GM03348 (cell line): ENCODE measurements around the gene NLGN2.
A peak's percentile ranks its signal among the peaks of the same experiment; 100 is the strongest.

Source experiments
- DNase-seq: peaks from one replicate; pipeline ENCODE4 v3.0.0; 2012; ENCODE audit warnings: low spot score

The NLGN2 gene

DNA sequence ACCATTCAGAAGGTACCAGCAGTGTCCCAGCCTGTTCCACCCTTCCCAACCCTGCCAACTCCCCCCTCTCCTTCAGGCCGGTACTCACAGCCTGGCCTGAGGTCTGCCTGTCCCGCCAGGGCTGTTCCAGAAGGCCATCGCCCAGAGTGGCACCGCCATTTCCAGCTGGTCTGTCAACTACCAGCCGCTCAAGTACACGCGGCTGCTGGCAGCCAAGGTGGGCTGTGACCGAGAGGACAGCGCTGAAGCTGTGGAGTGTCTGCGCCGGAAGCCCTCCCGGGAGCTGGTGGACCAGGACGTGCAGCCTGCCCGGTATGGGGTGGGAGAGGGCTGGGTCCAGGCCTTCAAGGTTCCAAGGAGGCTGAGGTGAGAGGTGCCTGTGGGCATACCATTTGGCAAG is 7.2 kb downstream of the NLGN2 start:
- DNase-seq = no peak

- no peak for DNase-seq
Observed at GRCh38 chr17:7415784-7416183, 8.1 kb downstream of the NLGN2 start.

GRCh38 chr17:7416323-7416722 is 8.7 kb downstream of the NLGN2 start:
- DNase-seq = no peak

DNA sequence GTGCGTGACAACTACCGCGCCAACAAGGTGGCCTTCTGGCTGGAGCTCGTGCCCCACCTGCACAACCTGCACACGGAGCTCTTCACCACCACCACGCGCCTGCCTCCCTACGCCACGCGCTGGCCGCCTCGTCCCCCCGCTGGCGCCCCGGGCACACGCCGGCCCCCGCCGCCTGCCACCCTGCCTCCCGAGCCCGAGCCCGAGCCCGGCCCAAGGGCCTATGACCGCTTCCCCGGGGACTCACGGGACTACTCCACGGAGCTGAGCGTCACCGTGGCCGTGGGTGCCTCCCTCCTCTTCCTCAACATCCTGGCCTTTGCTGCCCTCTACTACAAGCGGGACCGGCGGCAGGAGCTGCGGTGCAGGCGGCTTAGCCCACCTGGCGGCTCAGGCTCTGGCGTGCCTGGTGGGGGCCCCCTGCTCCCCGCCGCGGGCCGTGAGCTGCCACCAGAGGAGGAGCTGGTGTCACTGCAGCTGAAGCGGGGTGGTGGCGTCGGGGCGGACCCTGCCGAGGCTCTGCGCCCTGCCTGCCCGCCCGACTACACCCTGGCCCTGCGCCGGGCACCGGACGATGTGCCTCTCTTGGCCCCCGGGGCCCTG is 9.5 kb downstream of the NLGN2 start:
- no peak for DNase-seq

DNA sequence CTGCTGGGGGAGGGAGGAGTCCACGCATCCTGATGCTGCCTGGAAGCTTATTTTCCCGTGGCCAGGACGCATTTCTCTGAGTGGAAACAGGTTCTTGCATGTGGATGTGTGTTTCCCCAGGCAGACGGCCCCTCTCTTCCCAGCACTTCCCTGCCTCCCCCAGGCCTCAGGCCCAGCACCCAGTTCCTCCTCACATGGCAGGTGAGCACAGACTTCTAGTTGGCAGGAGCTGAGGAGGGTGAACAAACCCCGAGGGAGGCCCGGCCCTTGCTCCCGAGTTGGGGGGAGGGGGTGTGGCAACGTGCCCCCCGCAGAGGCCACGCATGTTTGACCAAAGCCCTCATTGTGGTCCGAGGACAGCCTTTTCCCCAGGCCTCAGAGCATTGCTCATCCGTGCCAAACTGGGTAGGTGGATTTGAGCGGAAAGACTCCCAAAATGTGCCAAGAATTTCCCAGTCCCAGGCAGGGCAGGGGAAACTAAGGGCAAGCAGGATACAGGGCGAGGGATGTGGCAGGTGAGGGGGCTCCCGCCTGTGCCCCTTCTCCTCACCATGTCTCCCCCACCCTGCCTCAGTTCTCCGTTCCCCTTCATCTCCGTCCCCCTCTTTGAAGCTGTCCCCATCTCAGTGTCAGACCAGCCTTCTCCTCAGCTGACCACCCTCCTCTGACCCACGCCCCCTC is 11.0 kb downstream of the NLGN2 start:
- DNase-seq = no peak

DNA sequence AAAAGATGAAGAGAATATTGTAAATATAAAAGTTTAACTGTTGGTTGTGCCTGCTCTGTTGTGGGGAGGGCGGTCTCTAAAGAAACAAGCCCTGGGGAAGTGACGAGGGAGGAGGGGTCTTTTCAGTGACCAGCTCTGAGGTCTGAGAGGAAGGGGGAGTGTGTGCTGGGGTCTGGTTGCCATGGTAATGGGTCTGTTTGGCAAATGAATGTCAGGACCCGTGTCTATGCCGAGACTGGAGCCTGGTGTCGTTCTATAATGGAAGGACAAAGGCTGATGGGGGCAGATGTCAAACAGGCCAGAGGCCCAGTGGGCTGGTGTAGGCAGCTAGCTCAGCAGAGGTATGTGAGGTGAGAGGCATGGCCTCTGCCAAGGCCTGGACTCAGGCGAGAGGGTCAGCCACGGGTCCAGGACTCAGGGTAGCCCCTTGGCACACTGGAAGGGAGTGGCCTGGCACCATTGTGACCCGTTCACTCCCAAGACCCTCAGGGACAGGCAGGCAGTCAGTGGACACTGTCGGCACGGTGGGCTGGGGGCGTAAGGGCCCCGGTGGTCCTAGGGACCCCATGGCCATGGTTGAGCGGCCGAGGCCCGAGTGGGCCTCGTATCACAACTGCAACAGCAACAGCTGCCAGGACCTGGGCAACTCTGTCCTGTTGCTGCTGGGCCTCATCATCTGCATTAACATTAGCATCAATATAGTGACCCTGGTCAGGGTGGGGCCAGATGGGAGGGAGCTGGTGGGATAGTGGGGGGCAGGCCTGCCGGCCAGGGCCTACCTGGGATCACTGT is 12.4 kb downstream of the NLGN2 start, which contains the start of gene SPEM1:
Gene SPEM1 (plus strand): TSS at position 506 of the 792 bp plus-strand sequence. CDS start 61 bp downstream, at position 567.
- no peak for DNase-seq

GRCh38 chr17:7421186-7421585 is 13.5 kb downstream of the NLGN2 start:
- DNase-seq = no peak

DNA sequence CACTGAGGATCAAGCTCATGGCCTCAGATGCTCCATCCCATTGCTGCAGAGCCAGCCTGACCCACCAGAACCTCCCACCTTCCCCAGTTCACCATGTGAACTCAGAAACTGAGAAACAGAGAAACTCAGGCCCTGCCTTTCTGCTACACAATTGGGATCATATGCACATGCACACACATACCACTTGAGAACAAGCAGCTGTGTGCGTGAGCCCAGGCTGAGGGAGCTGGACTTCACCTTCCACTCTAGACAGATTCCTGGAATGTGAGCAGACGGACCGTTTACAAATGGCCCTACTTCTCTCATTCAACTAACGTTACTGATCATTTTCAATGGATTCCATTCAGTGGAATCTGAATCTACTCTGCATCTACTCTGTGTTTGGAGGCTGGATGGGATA is 16.0 kb downstream of the NLGN2 start:
- no peak for DNase-seq

GRCh38 chr17:7425316-7425715 is 17.7 kb downstream of the NLGN2 start, which contains the start of gene SPEM2:
Gene SPEM2, plus strand, starts transcription at chr17:7425616. Its CDS starts 73 bp downstream, at chr17:7425689.
- DNase-seq = no peak

DNA sequence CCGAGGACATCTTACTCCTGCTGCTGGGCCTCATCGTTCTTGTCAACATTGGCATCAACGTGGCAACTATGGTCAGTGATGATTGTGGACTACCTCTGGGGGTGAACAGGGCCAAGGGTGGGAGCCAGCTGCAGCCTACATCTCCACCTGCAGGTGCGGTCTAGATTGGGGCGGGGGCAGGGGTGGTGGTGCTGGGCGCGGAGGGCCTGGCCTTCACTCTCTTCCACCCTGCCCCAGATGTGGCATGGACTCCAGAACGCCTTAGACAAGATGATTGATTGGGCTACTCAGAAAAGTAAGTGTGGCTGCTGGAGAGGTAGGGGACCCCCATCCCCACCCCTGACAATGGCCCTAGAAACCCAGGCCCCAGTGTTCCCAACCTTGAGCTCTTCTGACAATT is 18.1 kb downstream of the NLGN2 start:
- DNase-seq = no peak

GRCh38 chr17:7426203-7426863 is 18.7 kb downstream of the NLGN2 start:
- no peak for DNase-seq

- no peak for DNase-seq
Observed at GRCh38 chr17:7426896-7427489, 19.3 kb downstream of the NLGN2 start.

GRCh38 chr17:7427549-7427948 is 19.9 kb downstream of the NLGN2 start:
- no peak for DNase-seq

DNA sequence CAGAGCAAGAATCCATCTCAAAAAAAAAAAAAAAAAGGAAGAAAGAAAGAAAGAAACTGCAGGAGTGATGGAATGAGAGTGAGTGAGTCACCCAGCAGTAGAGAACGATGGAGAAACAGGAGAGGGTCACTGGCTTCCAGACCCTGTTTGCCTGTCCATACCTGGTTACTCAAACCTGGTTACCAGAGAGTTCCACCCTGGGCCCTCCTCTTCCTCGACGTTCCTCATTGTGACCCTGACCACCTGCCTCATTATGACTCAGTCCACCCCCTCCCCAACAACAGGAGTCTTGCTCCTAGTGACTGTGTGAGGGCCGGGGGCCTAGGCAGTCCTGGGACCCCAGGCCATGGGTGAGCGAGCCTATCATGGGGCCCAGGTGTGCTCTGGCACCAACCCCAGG is 20.9 kb downstream of the NLGN2 start, which contains the start of gene SPEM3:
Gene SPEM3 (plus strand): TSS at position 301 of the 400 bp plus-strand sequence. CDS start 46 bp downstream, at position 347.
- DNase-seq = no peak

- no peak for DNase-seq
Observed at GRCh38 chr17:7429722-7430121, 22.1 kb downstream of the NLGN2 start.

DNA sequence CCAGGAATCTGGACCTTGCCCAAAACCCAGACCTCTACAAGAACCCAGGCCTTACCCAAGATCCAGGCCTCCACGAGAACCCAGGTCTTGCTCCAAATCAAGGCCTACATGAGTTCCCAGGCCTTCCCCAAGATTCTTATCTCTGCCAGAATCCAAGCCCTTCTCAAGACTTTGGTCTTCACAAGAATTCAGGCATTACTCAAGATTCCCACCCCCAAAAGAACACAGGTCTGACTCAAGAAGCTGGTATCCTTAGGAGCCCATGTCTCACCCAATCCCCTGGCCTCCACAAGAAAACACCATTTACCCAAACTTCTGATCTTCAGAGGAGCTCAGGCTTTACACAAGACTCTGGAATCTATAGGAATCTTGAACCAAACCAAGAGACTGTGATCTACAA is 23.6 kb downstream of the NLGN2 start:
- DNase-seq = no peak

GRCh38 chr17:7432296-7432695 is 24.7 kb downstream of the NLGN2 start:
- no peak for DNase-seq

DNA sequence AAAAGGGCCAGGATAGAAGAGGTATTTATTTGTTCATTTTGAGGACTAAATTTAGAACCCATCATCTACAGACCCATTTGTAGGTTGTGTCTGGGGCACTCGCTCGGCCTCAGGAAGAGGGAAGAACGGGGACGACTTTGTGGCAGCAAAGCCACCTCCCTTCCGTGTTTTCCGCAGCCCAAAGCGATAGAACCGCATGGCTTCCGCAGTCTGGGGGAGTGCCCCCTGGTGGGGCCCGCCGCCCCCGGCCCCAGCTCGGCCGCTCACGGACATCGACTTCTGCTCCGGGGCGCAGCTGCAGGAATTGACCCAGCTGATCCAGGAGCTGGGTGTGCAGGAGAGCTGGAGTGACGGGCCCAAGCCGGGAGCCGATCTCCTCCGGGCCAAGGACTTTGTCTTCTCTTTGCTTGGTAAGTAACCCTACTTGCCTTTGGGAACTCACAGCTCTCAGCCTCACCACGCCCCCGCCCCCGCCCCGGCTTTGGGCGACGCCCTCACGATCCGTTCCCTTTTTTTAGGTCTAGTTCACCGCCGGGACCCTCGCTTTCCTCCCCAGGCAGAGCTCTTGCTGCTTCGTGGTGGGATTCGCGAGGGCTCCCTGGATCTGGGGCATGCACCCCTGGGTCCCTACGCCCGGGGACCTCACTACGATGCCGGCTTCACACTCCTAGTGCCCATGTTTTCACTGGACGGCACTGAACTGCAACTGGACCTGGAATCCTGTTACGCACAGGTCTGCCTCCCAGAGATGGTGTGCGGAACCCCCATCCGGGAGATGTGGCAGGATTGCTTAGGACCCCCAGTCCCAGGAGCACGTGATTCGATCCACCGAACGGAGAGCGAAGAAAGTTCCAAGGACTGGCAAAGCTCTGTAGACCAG is 28.3 kb downstream of the NLGN2 start:
- no peak for DNase-seq

DNA sequence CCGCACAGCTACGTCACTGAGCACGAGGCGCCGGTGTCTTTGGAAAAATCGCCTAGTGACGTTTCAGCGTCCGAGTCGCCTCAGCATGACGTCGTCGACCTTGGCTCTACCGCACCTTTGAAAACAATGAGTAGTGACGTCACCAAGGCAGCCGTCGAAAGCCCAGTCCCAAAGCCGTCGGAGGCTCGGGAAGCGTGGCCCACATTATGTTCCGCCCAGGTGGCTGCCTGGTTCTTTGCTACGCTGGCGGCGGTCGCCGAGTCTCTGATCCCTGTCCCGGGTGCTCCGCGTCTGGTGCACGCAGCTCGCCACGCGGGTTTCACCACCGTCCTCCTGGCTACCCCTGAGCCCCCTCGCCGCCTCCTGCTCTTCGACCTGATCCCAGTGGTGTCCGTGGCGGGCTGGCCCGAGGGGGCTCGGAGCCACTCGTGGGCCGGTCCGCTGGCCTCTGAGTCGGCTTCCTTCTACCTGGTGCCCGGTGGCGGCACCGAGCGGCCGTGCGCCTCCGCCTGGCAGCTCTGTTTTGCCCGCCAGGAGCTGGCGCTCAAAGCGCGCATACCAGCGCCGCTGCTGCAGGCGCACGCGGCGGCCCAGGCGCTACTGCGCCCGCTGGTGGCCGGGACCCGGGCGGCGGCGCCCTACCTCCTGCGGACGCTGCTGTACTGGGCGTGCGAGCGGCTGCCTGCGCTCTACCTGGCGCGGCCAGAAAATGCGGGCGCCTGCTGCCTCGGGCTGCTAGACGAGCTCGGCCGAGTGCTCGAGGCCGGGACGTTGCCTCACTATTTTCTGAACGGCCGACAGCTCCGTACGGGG is 29.1 kb downstream of the NLGN2 start:
- DNase-seq = peak; percentile 91

- no peak for DNase-seq
Observed at GRCh38 chr17:7437369-7437863, 29.8 kb downstream of the NLGN2 start.
